ENCODE data around the gene BCAS1.

The BCAS1 gene

GRCh38 chr20:54094268-54094580, 23.8 kb upstream of the BCAS1 start:
- Mint-ChIP-seq H3K27ac (no peak overlapping the region), H3K4me3 (no peak overlapping the region), H3K4me1 (ENCODE audit: low read depth) (peaks cover 2% of the 10 kb centered on the region), H3K27me3 (ENCODE audit: low read depth) (peaks cover 28% of the 10 kb centered on the region), H3K36me3 (ENCODE audit: low read depth) (no peaks in the 10 kb centered on the region), H3K9me3 (no peaks in the 10 kb centered on the region)
- no peak for DNase-seq (ENCODE audit: low spot score)

- no peaks in the 10 kb centered on the region for H3K36me3 Mint-ChIP-seq (ENCODE audit: low read depth)
- no peak overlapping the region for H3K27ac Mint-ChIP-seq
- no peaks in the 10 kb centered on the region for H3K9me3 Mint-ChIP-seq
- peaks cover 30% of the 10 kb centered on the region for H3K27me3 Mint-ChIP-seq (ENCODE audit: low read depth)
- peaks cover 2% of the 10 kb centered on the region for H3K4me1 Mint-ChIP-seq (ENCODE audit: low read depth)
- H3K4me3 Mint-ChIP-seq: no peak overlapping the region
- no peak for DNase-seq (ENCODE audit: low spot score)
Measured at GRCh38 chr20:54093423-54094267, 23.3 kb upstream of the BCAS1 start.

- H3K27me3 Mint-ChIP-seq (ENCODE audit: low read depth): peaks cover 35% of the 10 kb centered on the region
Measured at GRCh38 chr20:54092021-54092420, 21.6 kb upstream of the BCAS1 start.

GRCh38 chr20:54091120-54091480, 20.7 kb upstream of the BCAS1 start:
- DNase-seq (ENCODE audit: low spot score): no peak
- no peak overlapping the region for H3K27ac Mint-ChIP-seq
- peaks cover 35% of the 10 kb centered on the region for H3K27me3 Mint-ChIP-seq (ENCODE audit: low read depth)
- H3K4me1 Mint-ChIP-seq (ENCODE audit: low read depth): no peaks in the 10 kb centered on the region
- H3K36me3 Mint-ChIP-seq (ENCODE audit: low read depth): no peaks in the 10 kb centered on the region
- H3K4me3 Mint-ChIP-seq: no peak overlapping the region
- no peaks in the 10 kb centered on the region for H3K9me3 Mint-ChIP-seq

More at GRCh38 chr20:54092021-54092420, 21.6 kb upstream of the BCAS1 start:
- Mint-ChIP-seq H3K4me3 (no peak overlapping the region), H3K9me3 (no peaks in the 10 kb centered on the region), H3K27ac (no peak overlapping the region), H3K36me3 (ENCODE audit: low read depth) (no peaks in the 10 kb centered on the region), H3K4me1 (ENCODE audit: low read depth) (peaks cover 2% of the 10 kb centered on the region)
- no peak for DNase-seq (ENCODE audit: low spot score)

- no peak for DNase-seq (ENCODE audit: low spot score)
- H3K27me3 Mint-ChIP-seq (ENCODE audit: low read depth): peaks cover 36% of the 10 kb centered on the region
- H3K36me3 Mint-ChIP-seq (ENCODE audit: low read depth): no peaks in the 10 kb centered on the region
- H3K4me1 Mint-ChIP-seq (ENCODE audit: low read depth): no peaks in the 10 kb centered on the region
- no peaks in the 10 kb centered on the region for H3K9me3 Mint-ChIP-seq
- no peak overlapping the region for H3K4me3 Mint-ChIP-seq
- H3K27ac Mint-ChIP-seq: no peak overlapping the region
Measured at GRCh38 chr20:54090230-54091119, 20.1 kb upstream of the BCAS1 start.

GRCh38 chr20:54088430-54088829, 18.0 kb upstream of the BCAS1 start:
- no peaks in the 10 kb centered on the region for H3K9me3 Mint-ChIP-seq
- no peaks in the 10 kb centered on the region for H3K36me3 Mint-ChIP-seq (ENCODE audit: low read depth)
- H3K4me1 Mint-ChIP-seq (ENCODE audit: low read depth): peaks cover 5% of the 10 kb centered on the region
- H3K4me3 Mint-ChIP-seq: no peak overlapping the region
- peaks cover 37% of the 10 kb centered on the region for H3K27me3 Mint-ChIP-seq (ENCODE audit: low read depth)
- no peak overlapping the region for H3K27ac Mint-ChIP-seq
- DNase-seq (ENCODE audit: low spot score): no peak

- Mint-ChIP-seq H3K4me1 (ENCODE audit: low read depth) (peaks cover 11% of the 10 kb centered on the region), H3K27ac (no peak overlapping the region), H3K4me3 (no peak overlapping the region), H3K36me3 (ENCODE audit: low read depth) (no peaks in the 10 kb centered on the region), H3K27me3 (ENCODE audit: low read depth) (peaks cover 37% of the 10 kb centered on the region), H3K9me3 (no peaks in the 10 kb centered on the region)
- no peak for DNase-seq (ENCODE audit: low spot score)
Measured at GRCh38 chr20:54086507-54087039, 16.2 kb upstream of the BCAS1 start.

GRCh38 chr20:54085910-54086309, 15.5 kb upstream of the BCAS1 start:
- Mint-ChIP-seq H3K9me3 (no peaks in the 10 kb centered on the region), H3K4me1 (ENCODE audit: low read depth) (peaks cover 11% of the 10 kb centered on the region), H3K36me3 (ENCODE audit: low read depth) (no peaks in the 10 kb centered on the region), H3K27ac (no peak overlapping the region), H3K27me3 (ENCODE audit: low read depth) (peaks cover 37% of the 10 kb centered on the region), H3K4me3 (no peak overlapping the region)
- DNase-seq (ENCODE audit: low spot score): no peak

GRCh38 chr20:54085425-54085824, 15.0 kb upstream of the BCAS1 start:
- Mint-ChIP-seq H3K27me3 (ENCODE audit: low read depth) (peaks cover 41% of the 10 kb centered on the region), H3K36me3 (ENCODE audit: low read depth) (no peaks in the 10 kb centered on the region), H3K4me3 (no peak overlapping the region), H3K4me1 (ENCODE audit: low read depth) (peaks cover 12% of the 10 kb centered on the region), H3K9me3 (no peaks in the 10 kb centered on the region), H3K27ac (no peak overlapping the region)
- no peak for DNase-seq (ENCODE audit: low spot score)

- DNase-seq (ENCODE audit: low spot score): no peak
- no peak overlapping the region for H3K4me3 Mint-ChIP-seq
- H3K27me3 Mint-ChIP-seq (ENCODE audit: low read depth): peaks cover 36% of the 10 kb centered on the region
- H3K4me1 Mint-ChIP-seq (ENCODE audit: low read depth): peaks cover 12% of the 10 kb centered on the region
- H3K9me3 Mint-ChIP-seq: no peaks in the 10 kb centered on the region
- no peaks in the 10 kb centered on the region for H3K36me3 Mint-ChIP-seq (ENCODE audit: low read depth)
- no peak overlapping the region for H3K27ac Mint-ChIP-seq
Measured at GRCh38 chr20:54084727-54085388, 14.5 kb upstream of the BCAS1 start.

GRCh38 chr20:54084193-54084592, 13.8 kb upstream of the BCAS1 start:
- no peak overlapping the region for H3K27ac Mint-ChIP-seq
- H3K36me3 Mint-ChIP-seq (ENCODE audit: low read depth): peaks cover under 1% of the 10 kb centered on the region
- peaks cover 31% of the 10 kb centered on the region for H3K27me3 Mint-ChIP-seq (ENCODE audit: low read depth)
- no peak for DNase-seq (ENCODE audit: low spot score)
- H3K4me1 Mint-ChIP-seq (ENCODE audit: low read depth): peaks cover 14% of the 10 kb centered on the region
- peaks cover under 1% of the 10 kb centered on the region for H3K9me3 Mint-ChIP-seq
- H3K4me3 Mint-ChIP-seq: no peak overlapping the region

GRCh38 chr20:54083459-54083858, 13.1 kb upstream of the BCAS1 start:
- Mint-ChIP-seq H3K4me1 (ENCODE audit: low read depth) (peaks cover 18% of the 10 kb centered on the region), H3K36me3 (ENCODE audit: low read depth) (peaks cover 5% of the 10 kb centered on the region), H3K4me3 (no peak overlapping the region), H3K9me3 (peaks cover 8% of the 10 kb centered on the region), H3K27ac (no peak overlapping the region), H3K27me3 (ENCODE audit: low read depth) (peaks cover 28% of the 10 kb centered on the region)
- DNase-seq (ENCODE audit: low spot score): no peak

GRCh38 chr20:54082100-54082499, 11.7 kb upstream of the BCAS1 start:
- Mint-ChIP-seq H3K27me3 (ENCODE audit: low read depth) (peaks cover 20% of the 10 kb centered on the region), H3K4me3 (no peak overlapping the region), H3K36me3 (ENCODE audit: low read depth) (peaks cover 10% of the 10 kb centered on the region), H3K9me3 (peaks cover 15% of the 10 kb centered on the region), H3K27ac (no peak overlapping the region), H3K4me1 (ENCODE audit: low read depth) (peaks cover 24% of the 10 kb centered on the region)
- no peak for DNase-seq (ENCODE audit: low spot score)

GRCh38 chr20:54079652-54080051, 9.3 kb upstream of the BCAS1 start:
- H3K9me3 Mint-ChIP-seq: peaks cover 18% of the 10 kb centered on the region
- peaks cover 29% of the 10 kb centered on the region for H3K4me1 Mint-ChIP-seq (ENCODE audit: low read depth)
- H3K27ac Mint-ChIP-seq: no peak overlapping the region
- H3K4me3 Mint-ChIP-seq: no peak overlapping the region
- peaks cover 17% of the 10 kb centered on the region for H3K27me3 Mint-ChIP-seq (ENCODE audit: low read depth)
- H3K36me3 Mint-ChIP-seq (ENCODE audit: low read depth): peaks cover 10% of the 10 kb centered on the region
- DNase-seq (ENCODE audit: low spot score): no peak
